H9 (cell line): ENCODE data around the gene MRTFA. TPM values are rescaled to one million over a fixed set of nuclear protein-coding genes. Genes with fewer than 3 reads are reported as not detected.
"Not testable (repeated sequence)": the region's sequence is repeated elsewhere in the genome, so short reads cannot be mapped to it uniquely, and the experiment has no call there.

Experiments
- DNase-seq: peaks from one replicate; pipeline ENCODE4 v3.0.0-alpha.2; 2017
- H2AFZ ChIP-seq: one replicate; pipeline ENCODE4 v1.6.1; 2013; ENCODE audit warnings: mild to moderate bottlenecking, low read length, control low read depth, moderate library complexity
- H2AK5ac ChIP-seq: 2 replicates; pipeline ENCODE4 v1.6.1; 2013; ENCODE audit warnings: low read length, control low read depth, mixed read lengths; ENCODE audit not compliant: insufficient read length
- H2BK120ac ChIP-seq: one replicate; pipeline ENCODE4 v1.6.1; 2013; ENCODE audit warnings: low read depth, mild to moderate bottlenecking, low read length, control low read depth, inconsistent platforms; ENCODE audit not compliant: poor library complexity, severe bottlenecking
- H2BK12ac ChIP-seq: 2 replicates; pipeline ENCODE4 v1.6.1; 2013; ENCODE audit warnings: low read length, control low read depth, mixed read lengths, low read depth; ENCODE audit not compliant: insufficient read length
- H2BK15ac ChIP-seq: 2 replicates; pipeline ENCODE4 v1.6.1; 2013; ENCODE audit warnings: low read depth, low read length, control low read depth
- H2BK20ac ChIP-seq: one replicate; pipeline ENCODE4 v1.6.1; 2013; ENCODE audit warnings: low read depth, mild to moderate bottlenecking, low read length, control low read depth, inconsistent platforms; ENCODE audit not compliant: poor library complexity, severe bottlenecking
- H2BK5ac ChIP-seq: 2 replicates; pipeline ENCODE4 v1.6.1; 2013; ENCODE audit warnings: low read length, control low read depth, mixed read lengths; ENCODE audit not compliant: insufficient read length
- H3K14ac ChIP-seq: 2 replicates; pipeline ENCODE4 v1.6.1; 2013; ENCODE audit warnings: low read length, control low read depth; ENCODE audit not compliant: insufficient read depth
- H3K18ac ChIP-seq: 2 replicates; pipeline ENCODE4 v1.6.1; 2013; ENCODE audit warnings: low read depth, mild to moderate bottlenecking, mixed read lengths, low read length, control low read depth; ENCODE audit not compliant: insufficient read length
- H3K23ac ChIP-seq: 2 replicates; pipeline ENCODE4 v1.6.1; 2013; ENCODE audit warnings: low read length, control low read depth, mixed read lengths, low read depth; ENCODE audit not compliant: insufficient read length
- H3K23me2 ChIP-seq: 2 replicates; pipeline ENCODE4 v1.6.1; 2013; ENCODE audit warnings: low read depth, mild to moderate bottlenecking, mixed read lengths, low read length, control low read depth; ENCODE audit not compliant: insufficient read length, poor library complexity, severe bottlenecking
- H3K27ac ChIP-seq: 2 replicates; pipeline ENCODE4 v1.5.1; 2013; ENCODE audit warnings: low read length, control low read depth, mixed read lengths, low read depth; ENCODE audit not compliant: insufficient read length
- H3K27me3 ChIP-seq: 2 replicates; pipeline ENCODE4 v1.6.1; 2013; ENCODE audit warnings: low read length, control low read depth, inconsistent platforms; ENCODE audit not compliant: insufficient read depth
- H3K4ac ChIP-seq: 2 replicates; pipeline ENCODE4 v1.6.1; 2013; ENCODE audit warnings: low read depth, mild to moderate bottlenecking, control low read depth, inconsistent platforms, low read length, moderate library complexity
- H3K4me1 ChIP-seq: 2 replicates; pipeline ENCODE4 v1.6.1; 2013; ENCODE audit warnings: low read length, control low read depth, inconsistent platforms; ENCODE audit not compliant: insufficient read depth
- H3K4me2 ChIP-seq: 2 replicates; pipeline ENCODE4 v1.6.1; 2013; ENCODE audit warnings: low read length, control low read depth, mixed read lengths; ENCODE audit not compliant: insufficient read length, insufficient read depth
- H3K56ac ChIP-seq: 2 replicates; pipeline ENCODE4 v1.6.1; 2013; ENCODE audit warnings: low read depth, mild to moderate bottlenecking, mixed read lengths, low read length, control low read depth; ENCODE audit not compliant: insufficient read length
- H3K79me1 ChIP-seq: 2 replicates; pipeline ENCODE4 v1.6.1; 2013; ENCODE audit warnings: low read depth, mild to moderate bottlenecking, moderate library complexity, low read length, control low read depth, inconsistent platforms; ENCODE audit not compliant: insufficient read depth, poor library complexity, severe bottlenecking
- H3K79me2 ChIP-seq: 2 replicates; pipeline ENCODE4 v1.6.1; 2013; ENCODE audit warnings: low read length, control low read depth, inconsistent platforms; ENCODE audit not compliant: insufficient read depth
- H3K9ac ChIP-seq: 2 replicates; pipeline ENCODE4 v1.6.1; 2013; ENCODE audit warnings: low read length, control low read depth, mixed read lengths; ENCODE audit not compliant: insufficient read length; ENCODE audit errors: extremely low read depth
- H3K9me3 ChIP-seq: one replicate; pipeline ENCODE4 v1.6.1; 2013; ENCODE audit warnings: low read depth, low read length, inconsistent platforms; ENCODE audit not compliant: control insufficient read depth
- H3T11ph ChIP-seq: one replicate; pipeline ENCODE4 v1.6.1; 2013; ENCODE audit warnings: mild to moderate bottlenecking, low read length, control low read depth, inconsistent platforms
- H4K20me1 ChIP-seq: one replicate; pipeline ENCODE4 v1.6.1; 2013; ENCODE audit not compliant: control insufficient read depth, insufficient read length, insufficient read depth
- H4K5ac ChIP-seq: 2 replicates; pipeline ENCODE4 v1.6.1; 2013; ENCODE audit warnings: low read depth, mild to moderate bottlenecking, mixed read lengths, low read length, control low read depth; ENCODE audit not compliant: insufficient read length
- H4K8ac ChIP-seq: replicated peaks from 2 replicates; pipeline ENCODE4 v1.6.1; 2013; ENCODE audit warnings: low read length, control low read depth, mixed read lengths, low read depth; ENCODE audit not compliant: insufficient read length
- H4K91ac ChIP-seq: 2 replicates; pipeline ENCODE4 v1.6.1; 2013; ENCODE audit warnings: low read depth, mild to moderate bottlenecking, moderate library complexity, mixed read lengths, low read length, control low read depth; ENCODE audit not compliant: insufficient read length
- H3K27ac Mint-ChIP-seq, 3 experiments: 2 replicates in 2 of 3; 3 replicates in 1 of 3; pipeline ENCODE4 v1.8.0; 2020 to 2021; ENCODE audit warnings: mixed read lengths in 3 of 3, mild to moderate bottlenecking in 1 of 3, moderate library complexity in 1 of 3
- H3K27me3 Mint-ChIP-seq: 2 replicates; pipeline ENCODE4 v1.8.0; 2021; ENCODE audit warnings: low read depth, mild to moderate bottlenecking, moderate library complexity, mixed read lengths
- H3K36me3 Mint-ChIP-seq, 3 experiments: 2 replicates in 2 of 3; 3 replicates in 1 of 3; pipeline ENCODE4 v1.8.0; 2020 to 2021; ENCODE audit warnings: low read depth in 3 of 3, mixed read lengths in 3 of 3; ENCODE audit not compliant: insufficient read depth in 1 of 3
- H3K4me1 Mint-ChIP-seq, 2 experiments: 2 replicates each; pipeline ENCODE4 v1.8.0; 2020; ENCODE audit warnings: mixed read lengths in 2 of 2
- H3K4me3 Mint-ChIP-seq, 2 experiments: 2 replicates in 1 of 2; 3 replicates in 1 of 2; pipeline ENCODE4 v1.8.0; 2020 to 2021; ENCODE audit warnings: mild to moderate bottlenecking in 2 of 2, mixed read lengths in 2 of 2, moderate library complexity in 1 of 2
- H3K9me3 Mint-ChIP-seq, 2 experiments: 2 replicates in 1 of 2; 3 replicates in 1 of 2; pipeline ENCODE4 v1.8.0; 2020; ENCODE audit warnings: mild to moderate bottlenecking in 2 of 2, mixed read lengths in 2 of 2, moderate library complexity in 1 of 2
- CTCF ChIP-seq: fragments of 200-600 bp; sonication (generic); conservative IDR thresholded peaks from 3 replicates; pipeline ENCODE4 v1.8.0; 2021; ENCODE audit warnings: antibody characterized with exemption, mild to moderate bottlenecking
- WGBS: extraction: QIAGEN DNeasy Blood & Tissue Kit; methylation state at CpG from one replicate; pipeline ENCODE4 v1.1.7; 2013; ENCODE audit warnings: missing lambda C conversion rate, low lambda C conversion rate, mixed read lengths; ENCODE audit not compliant: insufficient read length; ENCODE audit errors: extremely low coverage; 5-methylcytosine and 5-hydroxymethylcytosine counted together
- total RNA-seq: library from RNA; stranded (reverse); gene quantifications from 2 replicates; pipeline ENCODE4 v1.2.1, GENCODE V29; 2021

Gene MRTFA
- total RNA-seq, 1 experiment from 2014 or later = 38.1 TPM

- no peak overlapping the region for H3K4me3 Mint-ChIP-seq
- Histone ChIP-seq H2BK15ac (no peak overlapping the region), H3K14ac (no peak overlapping the region), H4K8ac (no peak overlapping the region), H3K4ac (no peak overlapping the region), H2BK5ac (no peak overlapping the region), H2BK20ac (no peak overlapping the region), H3K27ac (no peak overlapping the region), H3K9ac (no peak overlapping the region), H3K56ac (no peak overlapping the region), H3K23ac (no peak overlapping the region), H3K27me3 (no peaks in the 10 kb centered on the region), H3T11ph (no peak overlapping the region), H3K23me2 (no peaks in the 10 kb centered on the region), H3K4me1 (no peaks in the 10 kb centered on the region), H4K20me1 (no peaks in the 10 kb centered on the region), H2BK12ac (no peak overlapping the region), H4K5ac (no peak overlapping the region), H2BK120ac (no peak overlapping the region), H2AFZ (no peak overlapping the region), H3K4me2 (no peak overlapping the region), H2AK5ac (no peak overlapping the region), H3K79me2 (peaks cover 4% of the 10 kb centered on the region; the same call in 1 of the 2 replicates), H3K79me1 (peaks cover 6% of the 10 kb centered on the region), H3K9me3 (no peaks in the 10 kb centered on the region), H3K18ac (no peak overlapping the region), H4K91ac (no peak overlapping the region)
- no CpG with 5 or more reads among the region's 3 CpGs for WGBS
- peaks cover 0 to 10% of the 10 kb centered on the region in 2 experiments for H3K4me1 Mint-ChIP-seq
- no peaks in the 10 kb centered on the region for H3K9me3 Mint-ChIP-seq
- no peak overlapping the region for H3K27ac Mint-ChIP-seq
- no peaks in the 10 kb centered on the region for H3K36me3 Mint-ChIP-seq
- TF ChIP-seq CTCF = no peak
- H3K27me3 Mint-ChIP-seq = no peaks in the 10 kb centered on the region
- DNase-seq = no peak
Measured at GRCh38 chr22:40381461-40381860, 255.1 kb downstream of the MRTFA start.

- not testable (repeated sequence) for H4K8ac ChIP-seq, H3K79me1 ChIP-seq, H3K4me3 Mint-ChIP-seq, H3K4me1 Mint-ChIP-seq, H2BK12ac ChIP-seq, H4K5ac ChIP-seq, H3T11ph ChIP-seq, H3K23ac ChIP-seq, H3K27me3 ChIP-seq, H3K9me3 ChIP-seq, H3K27ac Mint-ChIP-seq, H4K20me1 ChIP-seq, H4K91ac ChIP-seq, H3K79me2 ChIP-seq, H2BK20ac ChIP-seq, H2BK15ac ChIP-seq, H3K4ac ChIP-seq, H3K18ac ChIP-seq, H3K4me1 ChIP-seq, DNase-seq, H3K27me3 Mint-ChIP-seq, H2AFZ ChIP-seq, H3K14ac ChIP-seq, H2BK5ac ChIP-seq, H3K4me2 ChIP-seq, H3K9me3 Mint-ChIP-seq, H3K9ac ChIP-seq, H3K56ac ChIP-seq, H2AK5ac ChIP-seq, H3K27ac ChIP-seq, H3K23me2 ChIP-seq, H2BK120ac ChIP-seq
- peaks cover 0 to 12% (median 7%) of the 10 kb centered on the region in 3 experiments; a peak in 4 of 7 replicates for H3K36me3 Mint-ChIP-seq
- no CpG with 5 or more reads among the region's 11 CpGs for WGBS
Measured at GRCh38 chr22:40378448-40378847, 258.1 kb downstream of the MRTFA start.
